Stimulated activated CD4-positive, alpha-beta T cell treated with anti-CD3 and anti-CD28 coated beads, Interleukin-12 subunit alpha, Interleukin-12 subunit beta, amount 100 ng/mL, for 4 hours (primary cell): Measurements from ENCODE around the gene ADM2.
"Not testable (repeated sequence)": the region's sequence is repeated elsewhere in the genome, so short reads cannot be mapped to it uniquely, and the experiment has no call there.

Experiments used
- DNase-seq: peaks from one replicate; pipeline ENCODE4 v3.0.0-alpha.2; 2020

The ADM2 gene

GRCh38 chr22:50526834-50527801 lies 45.8 kb downstream of the ADM2 start:
- DNase-seq, result no peak

DNA sequence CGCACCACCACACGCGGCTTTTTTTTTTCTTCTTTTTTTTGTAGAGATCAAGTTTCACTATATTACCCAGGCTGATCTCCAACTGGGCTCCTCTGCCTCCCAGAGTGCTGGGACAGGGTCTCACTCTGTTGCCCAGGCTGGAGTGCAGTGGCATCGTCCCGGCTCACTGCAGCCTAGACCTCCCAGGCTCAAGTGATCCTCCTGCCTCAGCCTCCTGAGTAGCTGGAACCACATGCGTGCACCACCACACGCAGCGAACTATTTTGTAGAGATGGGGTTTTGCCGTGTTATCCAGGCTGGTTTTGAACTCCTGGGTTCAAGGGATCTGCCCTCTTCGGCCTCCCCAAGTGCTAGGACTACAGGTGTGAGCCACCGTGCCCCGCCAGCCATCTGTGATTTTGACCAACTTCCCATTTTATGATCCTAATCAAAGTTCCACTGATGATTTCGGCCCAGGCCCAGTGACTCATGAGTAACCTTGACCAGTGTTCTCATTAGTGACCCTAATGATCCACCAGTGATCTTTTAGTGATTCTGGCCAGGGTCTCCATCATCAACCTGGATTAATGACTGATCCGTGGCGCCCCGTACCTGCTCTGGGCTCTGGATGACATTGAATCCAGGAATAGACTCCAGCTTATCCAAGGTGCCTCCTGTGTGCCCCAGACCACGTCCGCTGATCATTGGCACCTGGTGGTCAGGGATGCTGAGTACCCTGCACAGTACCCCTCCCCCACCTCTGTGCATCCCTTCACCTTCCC lies 46.8 kb downstream of the ADM2 start:
- DNase-seq, result no peak

DNA sequence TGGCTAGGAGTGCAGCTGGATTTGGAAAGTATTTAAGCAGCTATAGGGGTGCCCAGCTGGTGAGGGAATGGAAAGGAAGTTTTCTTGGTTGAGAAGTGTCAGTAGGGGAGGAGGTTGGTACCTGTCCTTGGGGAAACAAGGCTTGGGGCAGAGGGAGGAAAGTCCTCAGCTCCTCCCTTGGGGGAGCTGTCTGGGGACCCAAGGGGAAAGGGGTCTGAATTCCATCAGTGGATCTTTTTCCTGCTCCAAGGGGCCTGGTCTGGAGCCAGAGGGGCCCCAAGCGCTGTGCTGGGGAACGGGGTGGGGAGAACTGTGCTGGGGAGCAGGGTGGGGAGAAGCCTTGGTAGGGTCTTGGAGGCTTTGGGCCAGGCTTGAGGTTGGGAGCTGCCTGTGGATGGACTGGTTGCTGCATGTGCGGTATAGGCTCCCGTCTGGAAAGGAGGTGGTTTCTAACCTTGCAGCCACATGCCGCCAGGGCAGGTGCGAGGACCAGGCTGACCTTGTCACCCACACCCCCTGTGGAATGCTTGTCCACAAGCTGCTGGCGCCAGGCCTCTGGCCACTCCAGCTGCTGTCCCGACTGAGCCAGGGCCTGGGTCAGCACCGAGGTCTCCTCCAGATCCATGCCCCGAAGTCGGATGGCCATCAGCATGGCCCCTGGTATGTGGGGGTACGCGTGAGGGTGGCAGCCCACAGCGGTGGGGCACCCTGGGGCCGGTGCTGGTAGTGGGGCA lies 47.5 kb downstream of the ADM2 start:
- no peak for DNase-seq

DNA sequence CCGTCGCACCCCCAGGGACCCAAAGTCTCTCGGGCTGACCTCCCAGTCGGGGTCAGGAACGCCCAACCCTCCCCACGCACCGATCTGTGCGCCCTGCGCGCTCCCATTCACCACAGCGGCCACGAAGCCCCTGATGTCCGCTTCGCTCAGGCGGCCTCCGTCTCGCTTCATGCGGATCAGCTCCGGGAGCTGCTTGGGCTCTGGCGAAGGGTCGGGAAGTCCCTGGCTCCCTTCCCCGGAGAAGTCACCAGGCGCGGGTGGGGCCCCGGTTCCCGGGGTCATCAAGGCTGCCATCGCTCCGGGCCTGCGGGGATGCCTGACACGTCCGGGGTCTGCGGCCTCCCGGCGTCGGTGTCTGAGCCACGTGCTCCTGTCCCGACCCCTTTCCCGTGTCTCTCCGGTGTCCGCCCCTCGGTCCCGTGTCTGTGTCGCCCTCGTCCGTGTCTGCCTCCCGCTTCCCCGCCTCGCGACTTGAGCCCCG lies 48.1 kb downstream of the ADM2 start:
- no peak for DNase-seq

GRCh38 chr22:50529897-50530579 lies 48.7 kb downstream of the ADM2 start, which contains the start of gene TYMP:
TYMP (minus strand) TSS chr22:50530012; CDS start chr22:50529709, 303 bp downstream.
- DNase-seq, result peak; percentile 72

GRCh38 chr22:50530580-50530876 lies 49.2 kb downstream of the ADM2 start:
- no peak for DNase-seq

DNA sequence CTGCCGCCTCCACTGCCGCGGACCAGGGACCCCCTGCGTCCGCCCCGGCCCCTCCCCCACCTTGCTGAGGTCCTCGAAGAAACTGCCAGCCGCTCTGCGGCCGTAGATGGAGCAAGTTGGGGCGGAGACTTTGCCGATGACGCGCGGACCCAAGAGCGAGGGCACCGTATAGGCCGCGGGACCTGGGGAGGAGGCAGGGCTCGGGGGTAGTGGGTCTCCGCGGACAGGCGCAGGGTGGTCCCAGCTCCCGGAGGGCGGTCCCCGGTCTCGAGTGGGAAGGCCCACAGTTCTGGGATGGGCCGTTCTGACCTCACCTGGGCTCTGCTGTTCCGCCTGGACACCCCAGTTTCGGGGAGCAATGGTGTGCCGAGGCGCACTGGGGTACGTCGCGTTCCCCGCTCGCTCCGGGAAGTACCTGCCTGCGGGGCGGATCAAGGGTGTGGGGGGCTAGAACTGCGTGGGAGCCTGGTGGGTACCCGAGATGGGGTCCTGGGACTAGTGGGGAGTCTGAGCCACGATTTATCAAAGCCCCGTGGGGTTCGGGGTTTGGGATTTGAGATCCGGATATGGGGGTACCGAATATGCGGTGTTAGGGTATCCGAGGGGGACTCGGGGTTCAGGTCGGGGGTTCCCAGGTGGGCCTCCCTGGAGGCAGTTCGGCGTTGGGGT lies 49.7 kb downstream of the ADM2 start:
- peak; percentile 78 for DNase-seq

GRCh38 chr22:50531546-50531961 lies 50.2 kb downstream of the ADM2 start:
- peak; percentile 68 for DNase-seq

- DNase-seq, result no peak
Measured at GRCh38 chr22:50531962-50532674, 50.8 kb downstream of the ADM2 start.

- no peak for DNase-seq
Measured at GRCh38 chr22:50532824-50533796, 51.8 kb downstream of the ADM2 start.

- DNase-seq, result not testable (repeated sequence)
Measured at GRCh38 chr22:50533856-50534711, 52.7 kb downstream of the ADM2 start.

GRCh38 chr22:50535113-50535512 lies 53.8 kb downstream of the ADM2 start:
- DNase-seq, result no peak
